HG02840 (cell line): ENCODE data around the gene CTSD.

Experiments
- ATAC-seq: cut with Tn5 transposase; IDR thresholded peaks from one replicate; pipeline ENCODE4 v1.9.1; 2021; ENCODE audit warnings: mild to moderate bottlenecking, moderate library complexity, moderate number of reproducible peaks; ENCODE audit not compliant: unreplicated experiment, low FRiP score

Gene CTSD

DNA sequence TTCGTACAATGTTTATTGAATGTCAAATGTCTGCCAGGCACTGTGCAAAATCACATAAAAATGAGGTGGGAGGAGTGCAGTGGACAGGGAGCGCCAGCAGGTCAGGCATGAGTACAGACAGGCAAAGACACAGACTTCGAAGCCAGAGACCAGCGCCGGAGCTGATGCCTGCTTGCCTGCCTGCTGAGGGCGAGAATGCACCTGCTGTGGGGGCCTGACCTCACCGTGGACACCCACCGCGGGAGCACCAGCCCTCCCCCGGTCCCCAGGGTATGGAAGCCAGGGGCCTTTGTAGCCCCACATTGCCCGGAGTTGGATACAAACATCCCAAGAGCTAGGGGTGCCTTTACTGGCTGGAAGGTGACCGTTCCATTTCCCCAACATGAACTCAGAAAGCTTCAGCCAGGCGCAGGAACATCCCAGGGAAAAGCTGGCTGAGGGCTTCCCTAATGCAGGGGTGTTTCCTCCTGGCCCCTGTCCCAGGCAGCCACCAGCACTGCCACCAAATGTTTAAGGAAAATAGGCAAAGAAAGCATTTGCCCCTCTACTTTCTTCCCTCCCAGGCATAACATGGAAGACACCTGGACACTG lies 31.2 kb downstream of the CTSD start:
- no peak for ATAC-seq

DNA sequence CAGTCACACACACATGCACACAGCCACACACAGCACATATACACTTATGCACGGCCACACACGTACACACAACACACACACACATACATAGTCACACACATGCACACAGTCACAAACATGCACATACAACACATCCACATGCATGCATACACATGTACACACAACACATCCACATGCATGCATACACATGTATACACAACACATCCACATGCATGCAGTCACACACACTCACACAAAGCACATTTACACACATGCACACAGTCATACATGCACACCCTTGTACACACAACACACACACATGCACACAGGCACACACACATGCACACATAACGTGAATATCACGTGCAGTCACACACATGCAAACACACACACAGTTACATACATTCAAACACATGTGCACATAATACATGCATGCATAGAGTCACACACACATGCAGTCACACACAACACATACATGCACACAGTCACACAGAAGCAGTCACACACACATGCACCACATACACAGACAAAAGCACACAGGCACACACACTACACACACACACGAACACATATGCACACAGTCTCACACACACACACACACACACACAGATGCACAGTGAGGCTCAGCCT lies 32.2 kb downstream of the CTSD start:
- ATAC-seq: no peak

DNA sequence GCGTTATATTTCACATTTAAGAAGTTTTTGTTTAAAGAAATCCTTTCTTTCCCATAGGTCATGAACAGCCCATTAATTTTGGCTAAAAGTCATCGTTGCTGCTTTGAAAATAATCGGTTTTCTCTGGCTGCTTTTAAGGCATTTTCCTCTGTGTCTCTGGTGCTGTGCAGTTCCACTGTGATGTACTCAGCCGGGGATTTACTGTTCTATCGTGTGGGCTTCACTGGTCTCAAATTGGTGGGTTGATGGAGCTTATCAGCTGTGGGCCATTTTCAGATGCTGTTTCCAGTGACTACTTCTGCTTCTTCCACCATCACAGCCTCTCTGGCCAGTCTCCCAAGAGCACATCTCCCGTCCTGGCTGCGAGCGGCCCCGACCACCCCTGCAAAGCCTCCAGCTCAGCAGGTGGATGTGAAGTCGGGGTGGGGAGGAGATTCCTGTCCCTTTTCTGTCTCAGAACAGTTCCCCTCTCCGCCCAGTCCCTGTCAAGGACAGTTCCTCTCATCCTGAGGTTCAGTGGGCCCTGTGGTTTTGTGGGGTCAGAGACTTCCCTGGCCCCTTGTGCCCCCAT lies 33.6 kb downstream of the CTSD start:
- ATAC-seq: no peak

DNA sequence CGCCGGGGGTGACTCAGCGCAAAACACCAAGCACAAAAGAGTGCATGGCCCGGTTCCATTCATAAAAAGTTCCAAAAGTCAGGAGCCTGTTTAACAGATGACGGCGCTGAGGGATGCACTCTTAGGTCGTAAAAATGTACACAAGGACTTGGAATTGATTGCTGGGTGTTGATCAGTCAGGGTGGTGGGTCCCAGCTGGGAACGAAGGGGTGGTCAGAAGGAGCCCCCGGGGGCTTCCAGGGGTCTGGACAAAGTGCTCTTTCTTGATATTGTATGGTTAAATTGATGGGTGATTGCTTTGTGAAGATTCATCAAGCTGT lies 34.1 kb downstream of the CTSD start:
- ATAC-seq: no peak

DNA sequence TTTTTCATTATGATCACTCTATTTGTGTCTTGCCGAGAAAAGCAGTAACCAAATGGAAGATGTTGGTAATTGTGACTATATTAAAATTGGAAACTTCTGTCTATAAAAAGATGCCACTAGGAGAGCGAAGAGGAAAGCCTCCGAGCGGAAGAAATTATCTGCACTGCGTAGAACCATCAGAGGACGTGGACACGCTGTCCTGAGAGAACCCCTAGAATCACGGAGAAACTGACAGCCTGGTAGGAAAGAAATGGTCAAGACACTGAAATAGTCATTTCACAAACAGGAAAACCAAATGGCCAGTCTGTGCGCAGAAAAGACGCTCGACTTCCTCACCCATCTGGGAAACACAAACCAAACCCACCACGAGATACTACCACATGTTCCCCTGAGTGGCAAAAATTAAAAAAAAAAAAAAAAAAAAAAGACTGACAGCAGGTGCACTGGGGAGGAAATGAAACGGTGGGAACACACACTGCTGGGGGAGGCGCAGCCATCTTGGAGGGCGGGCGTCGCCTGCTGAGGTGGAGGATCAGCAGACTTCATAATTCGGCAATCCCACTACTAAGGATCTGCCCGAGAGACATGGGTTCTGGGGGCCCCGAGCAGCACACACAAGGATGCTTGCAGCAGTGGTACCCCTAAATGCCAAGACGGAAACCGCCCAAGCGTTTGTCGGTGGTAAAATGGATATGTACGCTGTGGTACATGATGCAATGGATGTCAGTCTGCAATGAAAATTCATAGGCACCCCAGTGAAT lies 34.6 kb downstream of the CTSD start:
- ATAC-seq: no peak

DNA sequence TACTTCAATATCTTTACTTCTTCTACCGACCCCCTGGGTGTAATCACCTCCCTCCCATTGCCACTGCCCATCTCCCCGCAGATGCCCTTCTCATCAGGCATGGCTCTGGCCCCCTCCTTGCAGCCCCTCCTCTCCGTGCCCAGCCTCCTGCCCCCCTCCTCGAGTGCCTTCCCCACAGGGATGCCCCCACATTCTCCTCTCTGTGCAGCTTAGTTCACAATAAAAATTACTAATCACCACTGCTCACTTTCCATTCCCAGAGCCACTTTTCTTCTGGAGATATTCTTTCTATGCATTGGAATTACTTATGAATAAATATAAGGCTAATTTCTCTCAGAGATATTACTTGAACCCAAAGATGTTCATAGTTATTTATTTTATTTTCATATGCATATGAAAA lies 35.4 kb downstream of the CTSD start:
- no peak for ATAC-seq

DNA sequence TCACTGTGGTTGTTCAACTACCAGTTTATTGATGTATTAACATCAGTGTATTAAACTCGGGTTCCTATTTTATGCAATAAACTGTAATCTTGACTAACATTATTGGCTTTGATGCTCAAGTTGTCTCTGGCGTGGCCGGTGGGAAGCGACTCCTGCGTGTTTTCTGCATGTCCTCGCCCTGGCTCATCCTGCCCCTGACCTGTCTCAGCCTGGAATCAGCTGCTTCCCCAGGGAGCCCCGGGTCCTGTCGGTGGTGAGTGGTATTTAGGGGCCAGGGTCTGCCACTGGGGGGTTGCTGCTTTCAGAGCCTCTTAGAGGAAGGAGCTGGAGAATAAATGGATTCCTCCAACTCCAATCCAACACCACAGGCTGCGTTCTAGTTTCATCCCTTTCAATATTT lies 35.9 kb downstream of the CTSD start:
- no peak for ATAC-seq

DNA sequence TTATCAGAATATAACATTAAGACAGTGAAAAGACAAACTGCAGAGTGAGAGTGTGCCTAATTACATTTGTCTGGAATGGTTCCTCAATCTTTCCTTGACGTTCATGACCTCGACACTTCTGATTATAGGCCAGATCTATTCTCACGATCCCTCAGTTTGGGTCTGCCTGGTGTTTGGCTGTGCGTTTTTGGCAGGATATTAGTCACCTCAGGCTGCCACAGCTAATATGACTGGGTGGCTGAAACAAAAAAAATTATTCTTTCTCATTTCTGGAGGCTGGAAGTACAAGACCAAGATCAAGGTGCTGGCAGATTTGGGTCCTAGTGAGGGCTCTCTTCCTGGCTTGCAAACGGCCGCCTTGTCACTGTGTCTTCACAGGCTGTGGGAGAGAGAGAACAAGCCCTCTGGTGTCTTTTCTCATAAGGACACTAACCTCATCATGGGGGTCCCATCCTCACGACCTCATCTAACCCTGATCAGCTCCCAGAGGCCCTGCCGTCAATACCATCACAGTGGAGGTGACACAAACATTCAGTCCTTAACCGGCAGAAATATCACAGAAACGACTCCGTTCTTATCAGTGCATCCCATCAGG lies 36.5 kb downstream of the CTSD start:
- ATAC-seq: no peak

DNA sequence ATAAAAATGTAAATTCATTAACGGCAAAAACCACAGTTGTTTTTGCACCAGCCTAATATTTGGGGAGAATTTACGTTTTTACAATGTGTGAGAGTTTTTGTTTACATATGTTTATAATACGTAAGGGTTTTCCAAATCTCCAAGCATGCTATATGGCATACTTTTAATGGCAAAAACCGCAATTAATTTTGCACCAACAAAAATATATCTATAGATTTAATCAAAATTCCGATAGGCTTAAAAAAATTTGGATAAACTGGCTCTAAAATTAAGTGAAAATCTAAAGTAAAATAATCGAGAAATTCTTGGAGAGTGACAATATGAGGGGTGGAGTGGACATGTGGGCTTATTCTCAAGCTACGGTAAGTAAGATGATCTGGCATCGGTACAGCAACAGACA lies 43.9 kb downstream of the CTSD start:
- ATAC-seq: no peak

DNA sequence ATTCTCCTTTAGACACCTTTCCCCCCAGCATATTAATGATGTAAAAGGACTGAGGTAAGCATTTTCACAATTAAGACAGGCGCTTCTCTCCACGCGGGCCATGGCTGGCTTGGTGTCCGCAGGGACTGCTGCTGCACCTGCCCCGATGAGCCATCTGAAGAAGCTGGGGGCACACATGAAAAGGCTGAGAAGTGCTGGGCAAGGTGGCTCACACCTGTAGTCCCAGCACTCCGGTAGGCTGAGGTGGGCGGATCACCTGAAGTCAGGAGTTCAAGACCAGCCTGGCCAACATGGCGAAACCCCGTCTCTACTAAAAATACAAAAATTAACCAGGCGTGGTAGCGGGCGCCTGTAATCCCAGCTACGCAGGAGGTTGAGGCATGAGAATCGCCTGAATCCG lies 45.4 kb downstream of the CTSD start:
- ATAC-seq: no peak

DNA sequence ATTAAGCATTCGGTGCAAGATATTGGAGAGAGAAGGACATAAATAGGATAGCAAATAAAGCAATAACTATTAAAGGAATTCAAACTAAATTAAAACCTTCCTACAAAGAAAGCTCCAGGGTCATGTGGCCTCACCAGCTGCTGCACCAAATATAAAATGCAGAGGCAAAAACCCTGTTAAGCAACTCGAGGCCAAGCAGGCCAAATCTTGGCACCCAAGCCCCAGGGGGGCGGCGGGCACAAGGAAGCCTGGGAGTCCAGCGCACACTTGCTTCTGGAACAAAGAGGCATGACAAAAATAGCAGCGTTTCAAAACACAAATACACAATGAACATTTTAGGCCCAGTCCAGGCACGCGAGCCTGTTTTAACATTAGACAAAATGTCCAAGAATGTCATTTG lies 46.0 kb downstream of the CTSD start:
- no peak for ATAC-seq

DNA sequence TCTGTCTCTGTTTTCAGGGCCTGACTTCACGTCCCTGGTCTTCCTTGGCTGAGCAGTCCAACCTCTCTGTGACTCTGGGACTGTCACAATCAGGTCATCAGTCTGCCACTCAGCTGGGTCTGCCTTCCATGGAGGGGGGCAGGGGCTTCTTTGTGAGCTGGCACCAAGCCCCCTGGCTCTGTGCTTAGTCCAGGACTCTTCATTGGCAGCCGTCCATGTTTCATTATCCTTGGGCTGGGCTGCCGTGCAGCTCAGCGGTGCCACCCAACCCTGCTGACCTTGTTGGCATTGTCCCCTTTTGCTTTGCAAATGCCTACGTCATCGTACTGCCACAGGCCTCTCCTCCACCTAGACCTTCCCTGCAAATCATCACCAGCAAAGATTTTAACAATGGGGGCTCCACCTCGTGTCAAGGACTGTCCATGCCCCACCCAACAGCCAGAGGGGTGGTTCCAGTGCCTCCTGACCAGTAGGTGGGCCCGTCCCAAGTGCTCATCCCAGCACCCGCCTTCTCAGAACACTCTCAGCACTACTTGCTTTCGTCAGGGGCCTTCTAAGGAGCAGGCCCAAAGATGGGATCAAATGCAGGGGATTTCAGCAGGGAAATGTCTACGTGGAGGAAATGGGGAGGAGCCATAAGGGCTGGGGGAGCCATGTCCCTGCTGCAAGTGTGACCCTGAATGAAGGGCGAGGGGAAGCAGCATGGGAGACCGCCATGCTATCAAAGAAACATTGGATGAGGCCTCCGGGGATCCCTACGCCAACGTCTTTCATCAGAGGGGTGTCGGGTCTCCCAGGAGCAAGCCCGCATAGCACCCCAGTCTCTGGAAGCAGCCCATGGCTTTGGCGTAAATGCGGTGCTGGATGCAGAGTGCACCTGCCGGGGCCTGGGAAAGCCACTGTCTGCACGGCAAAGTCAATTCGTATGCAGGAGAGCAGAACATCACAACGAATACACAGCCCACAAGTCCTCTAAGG lies 48.5 kb downstream of the CTSD start:
- no peak for ATAC-seq

DNA sequence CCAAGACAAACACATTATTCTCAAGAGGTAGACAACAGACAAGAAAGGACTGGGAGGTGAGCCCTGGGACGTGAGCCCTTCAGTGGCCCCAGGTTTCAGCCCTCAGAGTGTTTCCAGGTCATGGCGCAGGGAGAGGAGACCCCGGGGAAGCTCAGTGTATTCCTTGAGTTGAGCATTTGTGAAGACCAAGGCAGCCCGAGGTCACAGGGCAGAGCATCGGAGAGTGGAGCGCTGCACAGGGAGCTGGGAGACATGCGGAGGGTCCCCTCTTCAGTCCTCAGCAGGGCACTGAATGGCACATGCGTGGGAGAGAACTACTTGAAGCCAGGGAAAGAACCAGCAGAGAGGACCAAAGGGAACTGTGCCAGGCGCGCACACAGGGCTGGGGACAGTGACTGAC lies 55.0 kb downstream of the CTSD start:
- ATAC-seq: no peak

DNA sequence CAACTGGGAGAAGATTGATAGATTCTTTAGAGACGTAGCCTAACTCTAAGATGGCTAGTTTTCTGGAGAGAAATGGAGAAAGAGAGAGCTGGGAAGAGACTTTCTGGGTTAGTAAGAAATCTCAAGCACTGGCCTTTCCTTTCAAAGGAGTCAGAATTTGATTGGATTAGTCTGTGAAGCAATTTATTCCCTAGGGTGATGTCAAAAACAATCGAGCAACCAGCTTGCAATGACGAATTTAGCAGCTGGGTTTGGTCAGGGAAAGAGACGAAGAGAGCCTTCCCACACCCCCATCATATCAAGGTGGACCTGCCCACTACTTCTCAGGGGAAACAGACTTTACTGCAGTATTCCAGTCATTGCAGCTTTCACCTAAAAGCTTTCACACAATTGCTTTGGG lies 56.0 kb downstream of the CTSD start:
- no peak for ATAC-seq

DNA sequence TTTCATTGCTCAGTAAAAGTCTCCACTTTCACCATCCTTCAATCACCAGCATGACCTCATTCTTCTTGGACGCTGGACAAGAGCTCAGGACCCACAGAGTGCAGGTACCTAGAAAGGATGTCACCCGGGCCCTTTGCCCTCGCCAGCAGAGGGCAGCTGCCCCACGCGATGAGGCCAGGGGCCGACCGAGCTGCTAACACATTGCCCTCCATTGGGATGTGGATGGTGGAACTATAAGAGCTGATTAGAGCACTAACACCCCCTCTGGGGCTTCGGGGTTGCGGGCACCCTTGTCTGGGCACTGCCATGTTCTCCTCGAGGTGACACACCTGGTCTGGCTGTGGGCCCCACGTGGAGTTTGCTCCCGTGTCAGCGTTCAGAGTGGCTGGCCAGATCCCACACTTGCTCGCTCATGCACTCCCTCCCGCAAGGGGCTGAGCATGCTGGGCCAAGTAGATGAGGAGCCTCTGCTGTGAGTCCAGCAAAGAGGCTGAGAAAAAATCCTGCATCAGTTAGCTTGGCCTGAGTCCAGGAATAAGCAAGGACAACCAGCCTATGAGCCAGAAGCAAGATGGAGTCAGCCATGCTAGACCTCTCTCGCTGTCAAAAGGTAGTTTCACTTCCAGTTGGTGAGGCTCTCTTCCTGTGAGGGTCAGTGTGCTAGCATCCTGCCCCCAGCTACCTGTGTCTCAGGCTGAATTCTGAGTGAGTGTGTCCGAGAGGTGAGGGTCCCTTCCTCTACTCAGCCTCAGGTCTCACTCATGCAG lies 56.9 kb downstream of the CTSD start:
- no peak for ATAC-seq

DNA sequence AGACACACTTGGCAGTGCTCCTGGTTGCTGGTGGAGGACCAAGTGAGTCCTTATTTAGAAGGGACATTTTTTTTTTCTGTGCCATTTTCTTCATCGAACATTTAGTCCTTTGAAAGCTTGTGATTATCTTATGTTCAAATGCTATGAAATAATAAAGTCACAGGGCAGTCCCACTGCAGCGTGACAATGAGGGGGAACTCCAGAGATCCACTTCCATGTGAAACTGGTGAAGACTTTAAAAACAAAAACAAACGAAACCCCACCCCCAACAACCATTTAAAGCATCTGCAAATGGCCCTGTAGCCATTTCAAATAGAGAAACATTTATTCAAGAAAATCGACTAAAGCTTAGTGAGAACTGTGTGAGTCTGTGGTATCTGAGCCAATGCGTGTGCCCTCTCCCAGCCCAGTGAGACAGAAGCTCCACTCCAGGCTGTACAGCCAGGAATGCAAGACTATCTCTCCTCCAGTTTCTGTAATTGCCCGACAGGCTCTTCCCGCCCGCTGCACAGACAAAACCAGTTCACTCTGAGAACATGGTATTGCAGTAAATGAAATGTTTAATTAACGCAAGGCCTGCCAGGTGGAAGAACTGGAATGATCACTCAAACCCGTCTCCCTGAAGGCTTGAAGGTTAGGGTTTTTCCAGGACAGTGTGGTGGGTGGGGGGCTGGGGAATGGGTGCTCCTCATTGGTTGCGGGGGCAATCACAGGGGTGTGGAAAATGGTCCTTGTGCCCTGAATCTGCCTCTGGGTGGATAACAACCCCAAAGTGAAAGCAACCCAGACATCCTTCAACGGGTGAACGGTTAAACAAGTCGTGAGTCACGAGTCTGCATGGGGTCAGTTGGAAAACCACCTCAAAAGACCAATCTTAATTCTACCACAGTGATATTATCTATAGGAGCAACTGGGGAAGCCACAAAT lies 58.3 kb downstream of the CTSD start:
- ATAC-seq: no peak

DNA sequence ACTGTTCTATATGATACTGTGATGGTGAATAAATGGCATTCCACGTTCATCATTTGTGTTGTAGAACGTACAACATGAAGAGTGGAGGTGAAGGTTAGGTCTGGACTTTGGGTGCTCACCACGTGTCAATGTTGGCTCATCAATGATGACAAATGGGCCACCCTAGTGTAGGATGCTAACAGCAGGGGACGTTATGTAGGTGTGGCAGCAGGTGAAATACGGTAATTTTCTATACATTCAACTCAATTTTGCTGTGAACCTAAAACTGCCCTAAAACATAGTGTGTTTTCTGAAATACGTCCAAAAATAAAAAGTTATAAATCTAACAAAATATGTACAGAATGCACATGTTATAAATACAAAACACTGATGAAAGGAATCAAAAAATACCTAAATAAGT lies 60.6 kb downstream of the CTSD start:
- ATAC-seq: no peak
